NCI-H2227 (cell line): ENCODE data around the gene KAZN.

ENCODE experiments used
- DNase-seq: peaks from one replicate; lab custom pipeline; 2025; ENCODE audit not compliant: unreplicated experiment; lab: John Stamatoyannopoulos, UW

Gene KAZN

DNA sequence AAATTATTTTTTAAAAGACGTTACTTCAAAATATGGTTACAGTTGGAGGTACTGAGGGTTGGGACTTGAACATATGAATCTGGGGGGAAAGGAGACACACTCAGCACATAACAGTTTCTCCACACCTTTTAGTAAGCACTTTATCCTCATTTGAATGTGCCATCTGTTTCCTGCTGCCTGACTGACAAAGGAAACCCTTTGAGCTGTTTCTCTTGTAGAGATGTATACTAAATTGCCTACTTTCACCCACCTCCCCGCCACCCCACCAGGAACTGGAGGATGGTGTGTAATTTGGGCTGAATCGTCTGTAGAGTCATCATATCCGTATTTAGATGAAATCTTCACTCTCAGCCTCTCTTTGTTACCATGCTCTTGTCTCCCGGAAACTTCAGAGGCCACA, 108.1 kb downstream of the KAZN start:
- DNase-seq = no peak

DNA sequence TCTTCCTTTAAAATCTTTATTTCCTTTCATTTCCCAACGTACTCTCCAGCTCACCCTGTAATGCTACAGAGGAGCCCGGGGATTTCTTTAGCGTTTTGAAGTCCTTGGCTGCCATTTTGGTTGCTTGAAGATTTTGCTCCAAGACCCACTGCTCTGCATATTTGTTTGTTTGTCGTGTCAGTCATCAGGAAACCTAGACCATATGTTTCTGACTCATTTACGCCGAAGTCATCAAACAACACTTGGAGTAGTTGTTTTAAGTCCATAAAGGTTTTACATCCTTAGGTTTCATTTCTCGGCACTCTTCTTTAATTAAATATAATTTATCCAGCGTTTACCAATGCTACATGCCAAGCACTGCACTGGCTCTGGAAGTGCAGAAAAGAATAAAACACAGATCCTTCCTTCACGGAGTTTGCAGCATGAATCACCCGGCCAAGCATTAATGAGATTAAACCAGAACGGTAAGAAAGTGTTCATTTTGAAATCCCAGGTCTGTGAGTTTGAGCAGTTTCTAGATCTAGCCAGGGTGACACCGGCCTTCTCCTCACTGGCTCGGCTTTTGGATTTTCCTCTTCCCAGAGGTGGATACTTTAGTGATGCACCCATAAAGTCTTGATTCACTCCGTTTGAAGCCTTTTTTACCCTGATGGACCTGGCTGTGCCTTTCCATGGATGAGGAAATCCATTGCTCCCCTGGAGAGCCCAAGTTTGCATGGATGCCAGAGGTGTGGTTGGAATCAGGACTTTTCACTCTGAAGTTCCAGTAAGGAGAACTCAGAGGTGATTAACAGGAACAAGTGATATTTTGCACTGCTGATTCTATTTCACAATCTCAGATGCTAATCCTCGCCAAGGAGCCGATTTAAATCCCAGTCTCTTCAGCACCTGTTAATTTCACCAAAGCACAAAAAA, 109.3 kb downstream of the KAZN start:
- no peak for DNase-seq

DNA sequence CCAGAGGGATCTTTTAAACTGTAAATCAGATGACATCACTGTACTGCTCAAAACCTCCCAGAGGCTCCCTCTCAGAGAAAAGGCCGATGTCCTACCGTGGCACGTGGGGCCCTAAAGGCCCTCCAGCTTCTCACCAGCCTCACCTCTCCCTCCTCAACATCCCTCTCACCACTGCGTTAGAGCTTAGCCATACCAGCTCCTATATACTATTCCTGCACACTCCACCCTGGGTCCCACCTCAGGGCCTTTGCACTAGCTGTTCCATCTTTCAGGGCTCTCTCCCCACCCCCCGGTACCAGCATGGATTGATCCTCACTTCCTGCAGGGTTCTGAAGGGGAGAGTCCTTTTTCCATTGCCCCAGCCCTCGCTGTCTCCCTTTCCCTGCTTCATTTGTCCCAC, 111.8 kb downstream of the KAZN start:
- no peak for DNase-seq

DNA sequence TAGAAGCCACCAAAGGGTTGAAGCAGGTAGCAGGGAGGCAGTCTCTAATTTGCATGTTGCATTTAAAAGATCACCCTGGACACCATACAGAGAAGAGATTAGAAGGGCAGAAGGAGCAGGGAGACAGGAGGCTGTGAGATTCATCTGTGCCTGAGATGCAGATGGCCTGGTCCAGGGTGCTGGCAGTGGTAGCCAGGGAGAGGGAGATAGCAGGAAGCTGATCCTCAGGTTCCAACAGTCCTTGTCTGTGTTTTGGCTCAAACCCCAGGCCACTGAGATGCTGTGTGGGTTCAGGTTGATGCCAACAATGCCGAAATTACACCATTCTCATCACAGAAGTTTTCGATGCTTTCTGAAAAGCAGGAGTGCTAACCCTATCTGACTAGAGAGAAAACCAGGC, 113.7 kb downstream of the KAZN start:
- DNase-seq = no peak

DNA sequence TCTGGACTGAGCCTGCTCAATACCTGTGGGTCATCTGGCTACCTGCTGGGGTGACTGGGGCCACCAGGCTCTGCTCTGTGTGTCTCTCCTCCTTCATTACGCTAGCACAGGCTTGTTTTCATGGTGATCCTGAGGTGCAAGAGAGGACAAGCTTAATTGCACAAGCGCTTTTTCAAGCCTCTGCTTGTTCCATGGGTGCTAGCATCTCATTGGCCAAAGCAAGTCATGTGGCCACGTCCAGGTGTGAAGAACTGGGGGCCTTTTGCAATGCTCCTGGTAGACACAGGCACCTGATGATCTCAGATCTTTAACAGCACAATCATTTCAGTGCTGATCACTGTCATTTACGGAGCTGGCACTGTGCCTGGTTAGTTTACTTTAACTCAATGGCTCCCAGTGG, 114.6 kb downstream of the KAZN start:
- DNase-seq = peak; percentile 21

DNA sequence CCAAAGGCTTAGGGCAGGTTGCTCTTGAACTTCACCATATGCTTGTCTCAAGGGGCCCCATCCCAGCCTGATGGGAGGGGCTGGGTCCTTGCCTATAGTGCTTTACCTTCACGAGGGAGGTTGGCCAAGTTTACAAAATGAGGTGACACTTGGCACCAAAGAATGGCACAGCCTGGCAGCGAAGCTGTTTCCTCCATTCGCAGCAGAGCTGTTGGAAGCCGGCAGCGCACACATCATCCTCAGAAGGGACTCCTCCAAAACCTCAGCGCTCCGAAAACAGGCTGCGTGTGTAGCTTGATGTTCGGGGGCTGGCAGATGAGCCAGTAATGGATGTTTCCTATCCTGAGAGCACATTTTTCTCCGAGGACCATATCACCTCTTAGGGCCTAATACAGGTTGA, 116.8 kb downstream of the KAZN start:
- DNase-seq = no peak

DNA sequence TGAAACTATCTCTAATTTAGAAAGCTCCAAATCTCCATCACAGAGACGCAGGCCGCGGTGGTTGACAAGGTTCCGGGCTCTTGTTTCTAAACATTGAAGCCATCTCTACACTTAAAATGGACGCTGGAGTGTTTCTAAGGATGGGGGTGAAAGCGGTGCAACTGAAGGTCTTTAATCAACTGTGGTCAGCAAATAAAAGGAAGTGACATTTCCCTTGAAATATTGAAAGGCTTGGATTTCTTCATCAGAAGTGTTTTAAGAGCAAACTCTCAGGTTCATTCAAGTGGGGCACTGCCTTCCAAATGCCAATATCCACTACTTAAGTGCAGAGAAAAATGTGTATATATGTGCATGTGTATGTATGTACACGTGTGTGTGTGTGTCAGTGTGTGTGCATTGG, 117.3 kb downstream of the KAZN start:
- DNase-seq = no peak

DNA sequence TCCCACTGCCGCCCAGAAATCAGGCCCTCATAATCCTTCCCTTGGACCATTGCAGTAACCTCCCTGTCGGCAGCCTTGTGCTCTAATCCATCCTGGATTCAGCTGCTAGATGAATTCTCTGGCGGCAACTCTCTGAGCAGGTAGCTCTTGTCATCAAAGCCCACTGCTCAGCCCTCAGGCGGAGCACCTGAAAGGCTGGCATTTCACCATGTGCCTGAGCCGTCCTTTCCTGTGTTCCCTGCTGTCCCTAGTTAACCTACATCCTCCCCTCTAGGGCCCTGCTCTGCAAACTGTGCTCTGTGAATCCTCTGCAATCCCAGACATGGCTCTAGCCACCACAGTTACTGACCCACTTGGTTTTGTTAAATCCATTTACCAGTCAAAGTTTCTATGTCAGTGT, 118.0 kb downstream of the KAZN start:
- no peak for DNase-seq

DNA sequence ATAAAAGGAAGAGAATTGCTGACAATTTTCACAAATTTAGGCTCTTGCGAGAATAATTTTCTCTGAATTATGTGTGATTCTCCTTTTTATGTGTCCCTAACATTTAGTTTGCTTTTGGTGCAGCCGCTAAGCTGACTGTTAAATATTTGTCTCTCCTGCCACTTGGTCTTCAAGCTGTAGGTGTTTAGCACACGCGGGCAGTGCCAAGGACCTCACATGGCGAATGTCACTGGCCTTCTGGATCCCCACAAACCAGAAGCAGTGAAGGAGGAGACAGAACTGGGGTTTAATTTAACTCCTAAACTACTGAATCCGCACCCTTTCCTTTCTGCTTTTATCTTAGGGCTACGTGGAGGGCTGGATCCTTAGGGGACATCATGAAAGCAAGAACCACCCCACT, 120.0 kb downstream of the KAZN start:
- DNase-seq = no peak

DNA sequence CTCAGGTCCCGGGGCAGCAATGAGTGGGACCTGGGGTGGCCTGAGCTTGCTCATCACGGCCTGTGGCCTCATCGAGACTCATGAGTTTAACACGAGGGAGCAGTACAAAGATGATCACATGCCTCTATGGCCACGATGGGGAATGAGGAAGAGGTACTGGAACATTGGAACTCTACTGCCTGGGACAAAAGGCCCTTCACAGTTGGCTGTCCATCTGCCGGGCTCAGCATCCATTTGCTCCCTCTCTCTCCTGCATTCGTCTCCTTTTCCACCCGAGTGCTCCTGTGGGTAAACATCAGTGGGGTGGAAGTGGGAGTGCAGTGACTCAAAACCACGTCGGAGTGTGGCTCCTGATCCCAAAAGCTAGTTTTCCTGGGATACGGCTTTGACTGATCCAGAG, 124.9 kb downstream of the KAZN start:
- DNase-seq = no peak

DNA sequence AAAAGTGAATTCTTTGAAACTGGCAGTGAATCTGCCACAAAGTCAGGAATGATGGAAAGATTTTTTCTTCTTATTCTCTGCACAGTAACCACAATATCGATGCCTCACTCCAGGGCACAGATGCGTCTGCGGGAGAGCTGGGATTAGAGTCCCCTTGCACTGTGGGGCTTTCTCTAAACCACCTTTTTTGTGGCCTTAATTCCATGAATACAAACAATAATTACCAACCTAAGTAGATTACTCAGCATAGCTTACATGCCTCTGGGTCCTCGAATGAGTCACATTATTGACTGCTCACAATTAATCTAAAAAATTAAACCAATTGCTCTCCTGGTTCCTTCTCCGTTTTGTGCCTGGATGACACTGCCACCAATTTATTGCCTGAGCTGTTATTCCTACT, 125.8 kb downstream of the KAZN start:
- DNase-seq = no peak

DNA sequence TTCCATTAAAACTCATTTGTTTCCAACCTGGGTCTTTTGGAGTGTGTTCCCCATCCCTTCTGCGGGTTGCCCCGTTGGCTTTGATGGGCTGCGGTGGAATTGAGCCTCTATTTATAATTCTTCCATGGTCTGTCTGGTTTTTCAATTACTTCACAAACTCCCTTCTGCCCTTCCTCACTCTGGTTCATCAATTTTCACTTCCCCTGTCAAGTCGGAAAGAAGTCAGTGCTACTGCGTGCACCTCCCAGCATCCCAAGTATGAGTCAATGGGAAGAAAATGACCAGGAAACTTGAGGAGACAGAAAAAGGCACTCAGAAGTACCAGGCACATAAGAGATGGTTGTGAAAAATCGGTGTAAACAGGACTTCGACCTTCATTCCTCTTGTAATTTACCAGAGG, 126.2 kb downstream of the KAZN start:
- DNase-seq = no peak

DNA sequence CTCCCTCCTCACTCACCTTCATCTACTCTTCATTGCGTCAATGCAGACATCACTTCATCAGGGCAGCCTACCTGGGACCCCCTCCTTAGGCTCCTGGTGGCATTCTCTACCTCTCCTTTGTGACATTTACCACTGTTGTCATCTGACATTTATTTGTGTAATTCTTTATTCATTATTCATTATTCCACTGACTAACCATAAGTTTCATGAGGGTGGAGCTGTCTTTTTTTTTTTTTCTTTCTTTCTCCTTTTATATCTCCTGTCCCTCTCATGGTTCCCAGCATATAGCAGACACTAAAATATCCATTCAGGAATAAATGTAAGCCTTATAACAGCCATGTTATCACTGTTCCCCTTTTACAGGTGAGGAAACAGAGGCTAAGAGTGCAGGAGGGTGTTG, 126.8 kb downstream of the KAZN start:
- DNase-seq = no peak

DNA sequence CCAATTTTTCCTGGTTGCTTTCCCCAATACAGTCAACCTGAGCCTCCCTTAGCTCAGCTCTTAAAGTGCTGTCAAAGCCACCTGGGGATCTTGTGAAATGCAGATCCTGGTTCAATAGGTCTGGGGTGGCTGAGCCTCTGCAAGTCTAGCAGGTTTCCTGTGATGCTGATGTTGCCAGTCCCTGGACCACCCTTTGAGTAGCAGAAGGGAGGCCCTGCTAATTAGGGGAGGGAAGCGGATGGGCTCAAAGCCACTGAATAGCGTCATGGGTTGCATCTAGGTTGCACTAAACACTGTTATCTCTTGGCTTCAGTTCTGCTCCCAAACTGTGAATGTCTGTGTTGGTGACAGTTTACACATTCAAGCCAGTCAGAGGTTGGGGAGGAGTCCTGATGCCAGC, 127.2 kb downstream of the KAZN start:
- no peak for DNase-seq

DNA sequence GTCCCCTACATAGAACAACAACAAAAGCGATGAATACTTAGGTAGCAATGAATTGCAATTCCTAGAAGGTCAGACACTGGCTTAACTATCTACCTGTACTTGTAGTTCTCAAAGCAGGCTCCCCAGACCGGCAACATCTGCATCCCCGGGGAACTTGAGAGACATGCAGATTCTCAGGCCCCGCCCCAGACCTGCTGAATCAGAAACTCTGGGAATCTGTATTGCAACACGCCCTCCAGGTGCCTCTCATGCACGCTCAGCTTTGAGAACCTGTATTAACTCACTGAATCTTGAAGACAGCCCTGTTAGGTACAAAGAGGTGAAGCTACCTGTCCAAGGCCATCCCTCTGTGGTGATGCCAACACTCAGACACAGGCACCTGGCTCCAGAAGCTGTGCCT, 128.1 kb downstream of the KAZN start:
- no peak for DNase-seq

DNA sequence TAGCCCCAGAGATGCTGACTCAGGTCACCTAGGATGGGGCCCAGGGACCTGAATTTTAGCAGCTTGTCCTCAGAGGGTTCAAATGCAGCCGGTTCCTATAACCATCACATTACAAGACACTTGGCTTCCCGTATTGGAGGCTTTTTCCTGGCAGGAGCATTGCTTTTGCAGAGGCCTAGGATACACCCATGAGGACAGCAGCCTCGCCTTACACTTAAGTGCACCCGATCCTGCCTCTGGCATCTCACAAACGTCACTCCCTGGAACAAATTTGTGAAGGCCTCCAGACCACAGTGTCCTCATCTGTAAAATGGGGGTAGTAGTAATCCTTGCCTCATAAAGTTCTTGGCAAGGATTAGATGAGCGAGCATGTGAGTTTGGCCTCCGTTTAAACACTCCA, 130.0 kb downstream of the KAZN start:
- no peak for DNase-seq

DNA sequence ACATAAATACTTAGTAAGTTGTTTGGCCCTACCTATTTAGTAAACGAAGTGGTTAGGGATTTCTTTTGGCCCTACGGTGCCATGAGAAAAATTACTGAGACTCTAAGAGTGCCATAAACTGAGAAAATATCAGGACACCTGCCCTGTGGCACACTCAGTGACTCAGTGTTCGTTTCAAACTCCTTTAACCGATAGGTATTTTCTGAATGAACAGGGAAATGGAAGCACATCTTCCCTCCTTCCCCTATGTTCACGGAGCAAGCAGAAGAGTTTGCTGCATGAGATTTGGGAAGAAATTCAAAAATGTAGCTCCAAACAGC, 134.2 kb downstream of the KAZN start:
- DNase-seq = no peak

DNA sequence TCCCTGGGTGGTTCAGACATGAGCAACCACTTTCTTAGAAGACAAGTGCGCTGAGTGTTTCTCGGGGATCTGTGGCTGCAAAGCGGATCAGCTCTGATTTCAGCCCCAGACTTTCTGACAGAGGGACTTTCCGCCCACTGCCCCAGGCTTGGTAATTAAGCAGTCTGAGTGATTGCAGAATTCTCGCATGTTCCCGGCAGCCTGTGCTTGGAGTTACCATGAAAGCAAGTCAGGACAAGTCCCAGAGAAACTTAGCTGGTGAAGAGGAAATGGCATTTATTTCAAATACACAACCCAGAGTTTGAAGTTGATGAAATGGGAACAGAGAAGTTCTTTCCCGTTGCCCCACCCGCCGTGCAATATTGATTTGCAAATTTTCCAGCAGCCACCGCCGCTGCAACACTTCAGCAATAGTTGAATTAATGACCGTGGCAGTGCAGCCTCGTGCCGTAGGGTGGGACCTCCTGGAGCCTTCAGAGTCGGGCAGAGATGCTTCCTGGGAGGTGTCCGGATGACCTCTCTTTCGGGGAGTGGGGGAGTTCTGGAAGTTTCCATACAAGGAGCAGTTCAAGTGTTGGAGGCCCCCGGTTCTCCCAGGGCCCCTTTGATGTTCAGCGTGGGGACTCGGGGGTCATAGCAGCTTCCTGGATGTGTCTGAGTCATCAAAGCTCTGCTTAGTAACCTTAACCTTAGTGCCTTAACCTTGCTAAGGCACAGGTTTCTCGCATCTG, 134.7 kb downstream of the KAZN start:
- no peak for DNase-seq

DNA sequence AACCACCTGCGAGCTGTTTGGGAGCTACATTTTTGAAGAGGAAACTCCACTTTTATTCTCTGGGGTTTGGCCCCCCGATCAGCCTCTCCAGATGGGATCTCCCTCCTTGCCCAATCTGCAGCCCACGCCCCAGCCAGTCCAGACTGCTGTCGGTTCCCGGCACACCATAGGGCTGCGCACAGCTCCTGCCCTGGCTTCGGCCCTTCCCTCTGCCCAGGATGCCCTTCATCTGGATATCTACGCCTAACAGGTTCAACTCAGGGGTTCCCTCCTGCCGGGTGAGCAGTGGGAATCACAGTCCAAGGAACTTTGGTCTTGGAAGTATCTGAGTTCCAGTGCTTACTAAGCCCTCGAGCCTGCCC, 135.3 kb downstream of the KAZN start:
- DNase-seq = no peak

DNA sequence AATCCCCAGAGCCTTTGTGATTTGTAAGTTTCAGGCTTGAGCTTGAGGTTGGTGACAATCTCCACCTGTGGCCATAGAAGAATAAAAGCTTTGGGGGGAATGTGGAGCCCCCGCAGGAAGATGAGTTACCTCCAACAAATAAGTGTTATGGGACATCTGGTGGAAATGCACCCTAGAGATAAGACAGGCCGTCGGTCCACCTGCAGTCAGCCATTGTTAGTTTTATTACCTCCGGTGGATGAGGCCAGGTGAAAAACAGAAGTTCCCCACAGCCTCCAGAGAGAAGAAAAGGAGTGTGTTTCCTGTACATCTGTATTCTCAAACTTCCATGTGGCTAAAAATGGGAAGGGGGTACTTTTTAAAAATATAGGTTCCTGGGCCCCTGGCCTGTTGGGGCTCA, 137.4 kb downstream of the KAZN start:
- no peak for DNase-seq

DNA sequence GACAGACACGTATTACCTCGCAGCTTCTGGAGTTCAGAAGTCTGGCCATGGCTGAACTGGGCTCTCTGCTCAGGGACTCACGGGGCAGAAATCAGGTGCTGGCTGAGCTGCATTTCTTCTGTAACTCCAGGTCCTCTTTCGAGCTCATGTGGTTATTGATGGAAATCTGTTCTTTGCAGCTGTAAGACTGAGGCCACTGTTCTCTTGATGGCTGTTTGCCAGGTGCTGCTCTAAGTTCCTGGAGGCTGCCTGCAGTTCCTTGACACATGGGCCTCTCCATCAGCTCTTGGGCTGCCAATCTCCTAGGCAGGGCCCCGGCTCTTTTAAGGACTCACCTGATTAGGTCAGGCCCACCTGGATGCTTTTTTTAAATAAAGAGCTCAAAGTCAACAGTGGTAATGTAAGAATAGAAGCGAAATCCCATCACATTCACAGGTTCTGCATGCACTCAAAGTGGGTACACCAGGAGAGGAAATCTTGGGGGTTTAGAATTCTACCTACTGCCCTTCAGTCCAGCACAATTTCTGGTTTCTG, 139.1 kb downstream of the KAZN start:
- DNase-seq = no peak

DNA sequence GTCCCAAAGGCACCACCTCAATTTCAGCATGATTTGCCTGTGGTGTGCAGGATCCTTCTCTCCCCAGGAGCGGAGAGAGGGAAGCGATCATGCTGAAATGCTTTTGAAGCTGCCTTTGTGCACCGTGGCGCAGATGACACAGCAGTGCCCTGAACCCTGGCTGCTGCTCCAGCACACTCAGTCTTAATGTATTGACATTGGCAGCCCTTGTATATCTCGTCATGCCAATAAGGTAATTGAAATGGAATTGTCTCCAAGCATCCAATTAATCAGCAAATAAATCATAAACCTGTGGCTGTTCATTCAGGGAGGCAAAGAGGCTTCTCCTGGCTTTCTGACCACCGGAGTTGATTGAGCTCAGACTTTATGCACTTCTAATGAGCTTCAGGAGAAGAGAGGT, 139.8 kb downstream of the KAZN start:
- no peak for DNase-seq

DNA sequence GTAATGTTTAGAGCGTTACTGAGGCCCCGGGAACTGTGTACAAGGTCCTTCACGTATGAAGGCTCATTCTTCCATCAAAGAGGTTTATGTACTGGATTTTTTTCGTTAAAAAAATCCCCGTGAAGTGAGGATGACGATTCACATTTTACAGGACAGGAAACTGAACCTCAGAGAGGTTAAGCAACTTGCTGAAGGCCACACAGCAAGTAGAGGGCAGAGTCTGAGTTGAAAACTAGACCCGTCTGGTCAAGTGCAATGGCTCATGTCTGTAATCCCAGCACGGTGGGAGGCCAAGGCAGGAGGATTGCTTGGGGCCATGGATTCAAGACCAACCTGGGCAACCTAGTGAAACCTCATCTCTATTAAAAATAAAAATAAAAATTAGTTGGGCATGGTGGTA, 140.2 kb downstream of the KAZN start:
- no peak for DNase-seq
